ENCODE data around the gene GLI1.

Gene GLI1

DNA sequence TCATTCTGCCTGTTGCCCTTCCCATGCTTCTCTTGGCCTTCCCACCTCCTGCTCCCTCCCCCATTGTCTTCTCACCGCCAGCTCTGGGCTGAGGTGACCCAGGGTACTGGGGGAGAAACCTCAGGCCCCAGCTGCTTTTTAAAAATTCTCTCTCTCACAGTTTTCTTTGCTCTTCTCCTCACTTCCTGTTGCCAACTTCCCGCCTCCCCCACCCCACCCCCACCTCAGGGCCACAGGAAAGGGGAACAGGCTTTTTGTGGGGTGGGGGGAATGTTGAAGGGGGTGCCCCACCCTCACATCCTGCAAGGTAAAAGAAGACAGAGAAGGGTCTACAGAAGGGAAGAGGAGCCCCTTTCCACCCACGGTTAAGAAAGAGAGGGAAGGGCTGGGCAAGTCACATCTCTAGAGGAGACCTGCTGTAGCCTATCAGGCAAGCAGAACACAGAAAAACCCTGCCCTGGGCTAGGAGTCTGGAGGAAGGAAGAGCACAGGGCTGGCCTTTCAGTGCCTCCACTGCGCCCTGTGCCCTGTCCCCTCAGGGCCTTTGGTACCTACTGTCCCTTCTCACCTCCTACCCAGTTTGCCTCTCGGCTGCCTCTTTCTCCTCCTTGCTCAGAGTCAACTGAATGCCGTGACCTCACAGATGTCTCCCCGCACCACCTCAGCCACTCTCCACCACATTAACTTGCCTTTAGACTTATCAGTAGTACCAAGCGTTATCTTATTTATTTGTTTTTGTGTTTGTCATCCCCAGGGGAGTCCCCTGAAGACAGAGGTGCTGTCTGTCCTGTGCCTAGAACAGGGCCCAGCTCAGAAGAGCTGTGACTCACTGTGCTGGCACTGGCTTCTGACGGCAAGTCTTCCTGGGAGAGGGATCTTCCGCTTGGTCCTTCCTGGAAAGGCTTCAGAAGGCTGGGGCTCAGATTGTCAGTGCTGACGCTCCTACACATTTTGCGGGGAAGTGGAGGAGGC lies 18.4 kb downstream of the GLI1 start:
- TF ChIP-seq, protein P1, sequence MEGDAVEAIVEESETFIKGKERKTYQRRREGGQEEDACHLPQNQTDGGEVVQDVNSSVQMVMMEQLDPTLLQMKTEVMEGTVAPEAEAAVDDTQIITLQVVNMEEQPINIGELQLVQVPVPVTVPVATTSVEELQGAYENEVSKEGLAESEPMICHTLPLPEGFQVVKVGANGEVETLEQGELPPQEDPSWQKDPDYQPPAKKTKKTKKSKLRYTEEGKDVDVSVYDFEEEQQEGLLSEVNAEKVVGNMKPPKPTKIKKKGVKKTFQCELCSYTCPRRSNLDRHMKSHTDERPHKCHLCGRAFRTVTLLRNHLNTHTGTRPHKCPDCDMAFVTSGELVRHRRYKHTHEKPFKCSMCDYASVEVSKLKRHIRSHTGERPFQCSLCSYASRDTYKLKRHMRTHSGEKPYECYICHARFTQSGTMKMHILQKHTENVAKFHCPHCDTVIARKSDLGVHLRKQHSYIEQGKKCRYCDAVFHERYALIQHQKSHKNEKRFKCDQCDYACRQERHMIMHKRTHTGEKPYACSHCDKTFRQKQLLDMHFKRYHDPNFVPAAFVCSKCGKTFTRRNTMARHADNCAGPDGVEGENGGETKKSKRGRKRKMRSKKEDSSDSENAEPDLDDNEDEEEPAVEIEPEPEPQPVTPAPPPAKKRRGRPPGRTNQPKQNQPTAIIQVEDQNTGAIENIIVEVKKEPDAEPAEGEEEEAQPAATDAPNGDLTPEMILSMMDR (IDR thresholded peaks at IDR 0.05), result no peak

DNA sequence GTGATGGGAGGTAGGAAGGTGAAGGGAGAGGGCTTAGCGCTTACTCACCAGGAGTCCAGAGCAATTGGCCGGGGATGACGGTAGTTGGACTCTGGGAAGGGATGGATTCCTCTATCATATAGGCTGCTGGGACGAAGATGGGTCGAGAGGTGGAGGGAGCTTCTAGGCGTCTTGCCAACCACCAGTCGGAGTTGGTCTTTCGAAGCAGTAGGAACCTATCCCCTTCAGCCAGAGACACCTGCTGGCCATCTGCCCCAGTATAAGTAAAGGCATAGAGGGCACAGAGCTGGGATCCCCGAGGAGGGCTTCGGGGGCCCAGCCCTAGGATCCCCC lies 19.4 kb downstream of the GLI1 start:
- TF ChIP-seq, protein P1 (IDR thresholded peaks at IDR 0.05), result no peak

DNA sequence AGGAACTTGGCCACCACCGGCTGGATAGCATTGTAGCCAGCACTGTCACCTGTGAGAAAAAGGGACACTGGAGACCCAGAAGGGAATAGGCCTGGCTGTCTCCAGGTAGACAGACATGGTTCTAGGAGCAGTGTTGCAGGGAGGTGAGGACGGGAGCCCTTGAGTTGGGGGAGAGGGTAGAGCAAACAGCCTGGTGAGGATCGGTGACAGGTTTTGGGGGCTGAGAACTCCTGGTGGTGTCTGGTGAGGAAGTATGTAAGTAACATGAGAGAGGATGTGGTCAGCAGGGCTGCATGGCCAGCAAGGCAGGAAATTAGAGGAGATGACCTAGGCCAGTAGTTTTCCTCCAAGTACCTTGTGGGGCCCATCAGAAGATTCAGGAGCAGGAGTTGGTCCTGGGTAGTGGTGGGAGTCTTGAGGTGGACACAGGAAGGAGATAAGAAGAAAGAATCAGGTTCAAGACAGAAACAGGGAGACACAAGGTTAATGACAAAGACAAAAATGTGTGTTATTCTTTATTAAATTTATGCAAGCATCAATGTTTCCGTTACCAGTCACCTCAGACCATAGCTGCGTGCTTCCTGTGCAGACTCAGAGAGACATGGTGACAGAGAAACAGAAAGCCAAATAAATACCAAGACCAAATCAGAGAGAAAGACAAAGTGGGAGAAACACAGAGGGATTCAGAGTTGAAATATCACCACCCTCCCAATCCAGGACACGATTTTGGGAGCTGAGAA lies 20.0 kb downstream of the GLI1 start, which contains the start of gene ARHGAP9:
TSS of gene ARHGAP9 (minus strand) at position 491 of the 740 bp plus-strand sequence. CDS start at position 31, 460 bp downstream.
- TF ChIP-seq, protein P1 (IDR thresholded peaks at IDR 0.05), result no peak

DNA sequence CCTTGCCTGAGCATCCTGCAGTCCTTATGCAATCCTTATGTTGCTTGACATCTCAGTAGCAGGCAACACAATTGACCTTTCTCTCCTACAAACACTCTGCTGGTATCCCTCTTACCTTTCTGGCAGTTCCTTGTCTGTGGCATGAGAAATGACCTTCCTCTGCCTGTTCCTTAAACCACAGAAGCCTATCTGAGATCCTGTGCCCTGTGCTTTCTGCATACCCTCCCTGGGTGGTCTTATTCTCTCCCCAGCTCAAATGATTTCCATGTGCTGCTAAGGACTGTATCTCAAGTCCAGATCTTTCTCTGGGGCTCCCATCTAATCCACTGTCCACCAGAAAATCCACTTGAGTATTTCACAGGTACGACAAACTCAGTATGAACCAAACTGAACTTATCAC lies 22.1 kb downstream of the GLI1 start:
- TF ChIP-seq, protein P1 (IDR thresholded peaks at IDR 0.05), result no peak

DNA sequence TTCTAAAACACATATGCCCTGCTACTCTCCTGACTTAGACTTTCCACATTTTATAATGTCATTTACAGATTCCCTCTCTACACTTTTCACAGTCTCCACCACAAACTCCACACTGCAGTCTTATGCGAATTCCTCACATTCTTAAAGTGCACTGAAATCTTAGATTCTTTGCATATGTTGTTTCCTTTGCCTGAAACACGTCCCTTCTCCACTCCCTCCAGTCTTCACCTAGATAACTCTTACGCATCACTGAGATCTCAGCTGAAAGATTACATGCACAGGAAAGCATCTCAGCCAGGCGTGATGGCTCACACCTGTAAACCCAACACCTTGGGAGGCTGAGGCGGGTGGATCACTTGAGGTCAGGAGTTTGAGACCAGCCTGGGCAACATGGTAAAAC lies 23.9 kb downstream of the GLI1 start:
- TF ChIP-seq, protein P1 (IDR thresholded peaks at IDR 0.05), result no peak

DNA sequence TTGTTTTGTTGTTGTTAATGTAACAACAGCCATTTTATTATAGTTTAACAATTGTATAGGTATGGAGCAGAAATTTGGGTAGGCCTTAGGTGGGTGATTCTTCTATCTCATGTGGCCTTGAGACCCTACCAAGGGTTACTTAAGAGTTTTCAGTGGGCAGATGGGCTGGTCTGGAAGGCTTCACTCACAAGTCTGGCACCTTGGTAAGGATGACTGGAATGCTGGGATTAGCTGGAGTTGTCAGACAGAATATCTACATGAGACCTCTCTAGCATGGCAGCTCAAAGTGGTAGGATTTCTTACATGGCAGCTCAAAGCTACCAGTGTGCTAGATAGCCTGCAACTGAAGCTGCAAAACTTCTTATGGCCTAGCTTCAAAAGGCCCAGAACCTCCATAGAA lies 26.1 kb downstream of the GLI1 start:
- TF ChIP-seq, protein P1 (IDR thresholded peaks at IDR 0.05), result no peak

DNA sequence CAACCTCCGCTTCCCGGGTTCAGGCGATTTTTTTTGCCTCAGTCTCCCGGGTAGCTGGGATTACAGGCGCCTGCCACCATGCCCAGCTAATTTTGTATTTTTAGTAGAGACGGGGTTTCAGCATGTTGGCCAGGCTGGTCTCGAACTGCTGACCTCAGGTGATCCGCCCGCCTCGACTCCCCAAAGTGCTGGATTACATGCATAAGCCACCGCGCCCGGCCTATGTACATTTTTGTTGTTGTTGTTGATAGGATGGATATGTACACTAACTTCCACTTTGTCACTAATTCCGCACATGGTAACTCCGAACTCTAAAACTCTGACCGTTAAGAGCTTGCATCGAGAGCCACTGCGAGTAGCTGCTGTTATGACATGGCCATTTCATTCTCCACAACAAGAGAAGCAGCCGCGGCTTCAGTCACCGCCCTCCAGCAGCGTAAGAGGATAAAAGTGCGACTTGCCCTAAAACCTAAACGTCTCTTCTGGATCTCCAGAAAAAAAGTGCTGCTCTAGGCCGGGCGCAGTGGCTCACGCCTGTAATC lies 27.5 kb downstream of the GLI1 start:
- TF ChIP-seq, protein P1 (IDR thresholded peaks at IDR 0.05), result no peak

Measured in LNCAP (cell line).